ENCODE data around the gene CAMTA1. TPM values are rescaled to one million over a fixed set of nuclear protein-coding genes. Genes with fewer than 3 reads are reported as not detected.

The CAMTA1 gene
- total and polyA plus RNA-seq, 9 of the 15 experiments (the other 6 are each of a cell fraction or from before 2014, with no cell fraction given), result 43.9 to 161 (median 65.9) TPM

DNA sequence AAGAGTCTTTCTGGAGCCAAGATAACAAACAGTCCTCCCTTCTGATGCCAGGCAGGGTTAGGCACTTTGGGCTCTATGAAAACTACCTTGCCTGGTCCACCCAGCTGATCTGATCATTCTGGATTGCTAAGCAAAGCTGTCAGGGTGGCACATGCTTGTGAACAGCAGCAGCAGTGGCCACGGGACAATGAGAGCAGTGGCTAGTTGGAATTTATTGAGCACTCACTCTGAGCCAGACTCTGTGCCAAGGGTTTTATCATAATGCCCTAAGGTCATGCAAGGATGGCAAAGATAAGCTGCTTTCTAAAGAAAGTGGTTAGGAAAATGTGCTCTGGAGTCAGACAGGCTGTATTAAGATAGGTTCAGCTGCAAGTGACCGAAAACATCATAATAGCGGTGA, 595.5 kb downstream of the CAMTA1 start:
- no peaks in the 10 kb centered on the region for H3K36me3 ChIP-seq (ENCODE audit: control insufficient read depth, insufficient read depth, low read length)
- POLR2A ChIA-PET, result no interaction called here
- in situ Hi-C loops (cut with MboI) (no loop called here), intact Hi-C loops (cut with micrococcal nuclease) (no loop called here)
- CTCF ChIA-PET (ENCODE audit: low intra/inter-chr PET ratio), result no interaction called here
- no peaks in the 10 kb centered on the region for H3K9me3 ChIP-seq (replicated peaks; ENCODE audit: control insufficient read depth, insufficient read depth, low read depth, low read length)
- H4K20me1 ChIP-seq (replicated peaks; ENCODE audit: control insufficient read depth, insufficient read depth, low read length), result peaks cover 3% of the 10 kb centered on the region; the same call in 1 of the 2 replicates
- no peaks in the 10 kb centered on the region for H3K9me1 ChIP-seq (ENCODE audit: control insufficient read depth, insufficient read depth, low read length)
- no peak overlapping the region for H3K9ac ChIP-seq (ENCODE audit: insufficient read depth in 1 of 2, low read depth in 2 of 2, low read length in 2 of 2)
- H3K4me1 ChIP-seq (replicated peaks in 1 of 2; ENCODE audit: control insufficient read depth in 2 of 2, insufficient read depth in 2 of 2, low read length in 2 of 2), result no peaks in the 10 kb centered on the region
- peaks cover 16 to 44% of the 10 kb centered on the region in 2 experiments; a peak in 3 of 5 replicates for H3K27me3 ChIP-seq (ENCODE audit: control insufficient read depth in 2 of 2, insufficient read depth in 2 of 2, low read length in 2 of 2)
- no peak for FAIRE-seq
- H3K27ac ChIP-seq (ENCODE audit: extremely low read depth, low read depth, low read length), result no peak overlapping the region
- no peak overlapping the region for H3K4me2 ChIP-seq (ENCODE audit: insufficient read depth, low read length)
- WGBS (ENCODE audit: insufficient coverage, low coverage, missing lambda C conversion rate), result 0% methylated on average over 3 of the region's 3 CpGs
- BruUV-seq (replicated peaks), result no TSS peak
- no peak for DNase-seq (ENCODE audit: extremely low read depth in 1 of 4, low spot score in 3 of 4)
- H3K4me3 ChIP-seq, result no peak overlapping the region
- no peak for ATAC-seq
- H2AFZ ChIP-seq (ENCODE audit: low read depth, low read length), result no peak overlapping the region
- no peaks in the 10 kb centered on the region for H3K79me2 ChIP-seq (ENCODE audit: control insufficient read depth, insufficient read depth, low read length)
- TF ChIP-seq, protein P1, sequence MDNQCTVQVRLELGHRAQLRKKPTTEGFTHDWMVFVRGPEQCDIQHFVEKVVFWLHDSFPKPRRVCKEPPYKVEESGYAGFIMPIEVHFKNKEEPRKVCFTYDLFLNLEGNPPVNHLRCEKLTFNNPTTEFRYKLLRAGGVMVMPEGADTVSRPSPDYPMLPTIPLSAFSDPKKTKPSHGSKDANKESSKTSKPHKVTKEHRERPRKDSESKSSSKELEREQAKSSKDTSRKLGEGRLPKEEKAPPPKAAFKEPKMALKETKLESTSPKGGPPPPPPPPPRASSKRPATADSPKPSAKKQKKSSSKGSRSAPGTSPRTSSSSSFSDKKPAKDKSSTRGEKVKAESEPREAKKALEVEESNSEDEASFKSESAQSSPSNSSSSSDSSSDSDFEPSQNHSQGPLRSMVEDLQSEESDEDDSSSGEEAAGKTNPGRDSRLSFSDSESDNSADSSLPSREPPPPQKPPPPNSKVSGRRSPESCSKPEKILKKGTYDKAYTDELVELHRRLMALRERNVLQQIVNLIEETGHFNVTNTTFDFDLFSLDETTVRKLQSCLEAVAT (IDR thresholded peaks at IDR 0.05), result no peak
- TF ChIP-seq SAP30 (IDR thresholded peaks at IDR 0.05; ENCODE audit: borderline replicate concordance, insufficient read depth, low read depth, low read length, poor library complexity, severe bottlenecking) (no peak), POLR3G (IDR thresholded peaks at IDR 0.05; ENCODE audit: extremely low read depth, insufficient read length, insufficient replicate concordance) (no peak), SRSF9 (IDR thresholded peaks at IDR 0.05; ENCODE audit: borderline replicate concordance, low read depth, low read length) (no peak), ZKSCAN1 (IDR thresholded peaks at IDR 0.05; ENCODE audit: low read depth, low read length) (no peak), NFYB (IDR thresholded peaks at IDR 0.05; ENCODE audit: extremely low read depth, insufficient read length) (no peak), LCOR (CRISPR knock-in tag; IDR thresholded peaks at IDR 0.05) (no peak), ZNF699 (CRISPR knock-in tag; IDR thresholded peaks at IDR 0.05; ENCODE audit: insufficient replicate concordance) (no peak), C11orf30 (IDR thresholded peaks at IDR 0.05; ENCODE audit: low read depth) (no peak)
- TF ChIP-seq, protein P2, sequence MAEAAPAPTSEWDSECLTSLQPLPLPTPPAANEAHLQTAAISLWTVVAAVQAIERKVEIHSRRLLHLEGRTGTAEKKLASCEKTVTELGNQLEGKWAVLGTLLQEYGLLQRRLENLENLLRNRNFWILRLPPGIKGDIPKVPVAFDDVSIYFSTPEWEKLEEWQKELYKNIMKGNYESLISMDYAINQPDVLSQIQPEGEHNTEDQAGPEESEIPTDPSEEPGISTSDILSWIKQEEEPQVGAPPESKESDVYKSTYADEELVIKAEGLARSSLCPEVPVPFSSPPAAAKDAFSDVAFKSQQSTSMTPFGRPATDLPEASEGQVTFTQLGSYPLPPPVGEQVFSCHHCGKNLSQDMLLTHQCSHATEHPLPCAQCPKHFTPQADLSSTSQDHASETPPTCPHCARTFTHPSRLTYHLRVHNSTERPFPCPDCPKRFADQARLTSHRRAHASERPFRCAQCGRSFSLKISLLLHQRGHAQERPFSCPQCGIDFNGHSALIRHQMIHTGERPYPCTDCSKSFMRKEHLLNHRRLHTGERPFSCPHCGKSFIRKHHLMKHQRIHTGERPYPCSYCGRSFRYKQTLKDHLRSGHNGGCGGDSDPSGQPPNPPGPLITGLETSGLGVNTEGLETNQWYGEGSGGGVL (CRISPR knock-in tag; IDR thresholded peaks at IDR 0.05), result no peak
- TF ChIP-seq, protein P3, sequence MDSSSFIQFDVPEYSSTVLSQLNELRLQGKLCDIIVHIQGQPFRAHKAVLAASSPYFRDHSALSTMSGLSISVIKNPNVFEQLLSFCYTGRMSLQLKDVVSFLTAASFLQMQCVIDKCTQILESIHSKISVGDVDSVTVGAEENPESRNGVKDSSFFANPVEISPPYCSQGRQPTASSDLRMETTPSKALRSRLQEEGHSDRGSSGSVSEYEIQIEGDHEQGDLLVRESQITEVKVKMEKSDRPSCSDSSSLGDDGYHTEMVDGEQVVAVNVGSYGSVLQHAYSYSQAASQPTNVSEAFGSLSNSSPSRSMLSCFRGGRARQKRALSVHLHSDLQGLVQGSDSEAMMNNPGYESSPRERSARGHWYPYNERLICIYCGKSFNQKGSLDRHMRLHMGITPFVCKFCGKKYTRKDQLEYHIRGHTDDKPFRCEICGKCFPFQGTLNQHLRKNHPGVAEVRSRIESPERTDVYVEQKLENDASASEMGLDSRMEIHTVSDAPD (CRISPR knock-in tag; IDR thresholded peaks at IDR 0.05), result no peak
- TF ChIP-seq, protein P4, sequence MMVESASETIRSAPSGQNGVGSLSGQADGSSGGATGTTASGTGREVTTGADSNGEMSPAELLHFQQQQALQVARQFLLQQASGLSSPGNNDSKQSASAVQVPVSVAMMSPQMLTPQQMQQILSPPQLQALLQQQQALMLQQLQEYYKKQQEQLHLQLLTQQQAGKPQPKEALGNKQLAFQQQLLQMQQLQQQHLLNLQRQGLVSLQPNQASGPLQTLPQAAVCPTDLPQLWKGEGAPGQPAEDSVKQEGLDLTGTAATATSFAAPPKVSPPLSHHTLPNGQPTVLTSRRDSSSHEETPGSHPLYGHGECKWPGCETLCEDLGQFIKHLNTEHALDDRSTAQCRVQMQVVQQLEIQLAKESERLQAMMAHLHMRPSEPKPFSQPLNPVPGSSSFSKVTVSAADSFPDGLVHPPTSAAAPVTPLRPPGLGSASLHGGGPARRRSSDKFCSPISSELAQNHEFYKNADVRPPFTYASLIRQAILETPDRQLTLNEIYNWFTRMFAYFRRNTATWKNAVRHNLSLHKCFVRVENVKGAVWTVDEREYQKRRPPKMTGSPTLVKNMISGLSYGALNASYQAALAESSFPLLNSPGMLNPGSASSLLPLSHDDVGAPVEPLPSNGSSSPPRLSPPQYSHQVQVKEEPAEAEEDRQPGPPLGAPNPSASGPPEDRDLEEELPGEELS (CRISPR knock-in tag; IDR thresholded peaks at IDR 0.05; ENCODE audit: borderline replicate concordance), result no peak
- TF ChIP-seq, protein P5, sequence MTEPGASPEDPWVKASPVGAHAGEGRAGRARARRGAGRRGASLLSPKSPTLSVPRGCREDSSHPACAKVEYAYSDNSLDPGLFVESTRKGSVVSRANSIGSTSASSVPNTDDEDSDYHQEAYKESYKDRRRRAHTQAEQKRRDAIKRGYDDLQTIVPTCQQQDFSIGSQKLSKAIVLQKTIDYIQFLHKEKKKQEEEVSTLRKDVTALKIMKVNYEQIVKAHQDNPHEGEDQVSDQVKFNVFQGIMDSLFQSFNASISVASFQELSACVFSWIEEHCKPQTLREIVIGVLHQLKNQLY (CRISPR knock-in tag; conservative IDR thresholded peaks at IDR 0.05), result no peak
